ENCODE data around the gene CYB5A.
"Not testable (repeated sequence)": the region's sequence is repeated elsewhere in the genome, so short reads cannot be mapped to it uniquely, and the experiment has no call there.

The CYB5A gene

GRCh38 chr18:74292982-74293381, 1.2 kb upstream of the CYB5A start:
- not testable (repeated sequence) for DNase-seq

GRCh38 chr18:74292541-74292858, 737 bp upstream of the CYB5A start:
- no peak for DNase-seq

GRCh38 chr18:74291472-74291770, 342 bp downstream of the CYB5A start:
- DNase-seq: no peak

GRCh38 chr18:74290794-74291471, 830 bp downstream of the CYB5A start:
- peak; percentile 57 for DNase-seq

- no peak for DNase-seq
Observed at GRCh38 chr18:74290021-74290420, 1.7 kb downstream of the CYB5A start.

- no peak for DNase-seq
Observed at GRCh38 chr18:74289137-74289536, 2.6 kb downstream of the CYB5A start.

- no peak for DNase-seq
Observed at GRCh38 chr18:74288730-74289129, 3.0 kb downstream of the CYB5A start.

GRCh38 chr18:74288041-74288440, 3.7 kb downstream of the CYB5A start:
- DNase-seq: no peak

GRCh38 chr18:74286856-74287255, 4.9 kb downstream of the CYB5A start:
- DNase-seq: no peak

- DNase-seq: no peak
Observed at GRCh38 chr18:74286106-74286855, 5.5 kb downstream of the CYB5A start.

- DNase-seq: not testable (repeated sequence)
Observed at GRCh38 chr18:74285583-74285982, 6.2 kb downstream of the CYB5A start.

- DNase-seq: no peak
Observed at GRCh38 chr18:74284980-74285355, 6.8 kb downstream of the CYB5A start.

GRCh38 chr18:74284191-74284979, 7.4 kb downstream of the CYB5A start:
- DNase-seq: peak; percentile 60

GRCh38 chr18:74283646-74284045, 8.1 kb downstream of the CYB5A start:
- no peak for DNase-seq

- DNase-seq: no peak
Observed at GRCh38 chr18:74282755-74283554, 8.8 kb downstream of the CYB5A start.

- no peak for DNase-seq
Observed at GRCh38 chr18:74281980-74282754, 9.6 kb downstream of the CYB5A start.

GRCh38 chr18:74281011-74281979, 10.5 kb downstream of the CYB5A start:
- no peak for DNase-seq

GRCh38 chr18:74278983-74279382, 12.8 kb downstream of the CYB5A start:
- no peak for DNase-seq

GRCh38 chr18:74278058-74278457, 13.7 kb downstream of the CYB5A start:
- DNase-seq: no peak

GRCh38 chr18:74277296-74277695, 14.5 kb downstream of the CYB5A start:
- DNase-seq: no peak

GRCh38 chr18:74276609-74277008, 15.2 kb downstream of the CYB5A start:
- no peak for DNase-seq

Data from NCI-H1105 (cell line).